K562 (cell line): ENCODE measurements around the gene DPAGT1. TPM values are rescaled to one million over a fixed set of nuclear protein-coding genes. Genes with fewer than 3 reads are reported as not detected.

ENCODE experiments used
- CBX1 ChIP-seq: sonication (generic); IDR thresholded peaks from 2 replicates; pipeline ENCODE4 v1.6.1; 2016; ENCODE audit warnings: antibody characterized with exemption, low read depth, mild to moderate bottlenecking
- CBX2 ChIP-seq: fragments of 200-600 bp; sonication (generic); IDR thresholded peaks from one replicate; pipeline ENCODE4 v1.6.1; 2012; ENCODE audit warnings: mild to moderate bottlenecking, low read length, inconsistent platforms; ENCODE audit not compliant: insufficient read depth, poor library complexity, severe bottlenecking
- CSDE1 ChIP-seq, 2 experiments: fragments of 450-650 bp; IDR thresholded peaks; 2 replicates each; pipeline ENCODE4 v1.6.1; 2016; ENCODE audit warnings: mild to moderate bottlenecking in 1 of 2
- KAT7 ChIP-seq: sonication (generic); formaldehyde crosslinking; IDR thresholded peaks from 2 replicates; pipeline ENCODE4 v1.8.0; 2022; ENCODE audit warnings: missing genetic modification reagents, mild to moderate bottlenecking, borderline replicate concordance
- KDM5B ChIP-seq: fragments of 200-600 bp; sonication (generic); IDR thresholded peaks from 2 replicates; pipeline ENCODE4 v1.6.1; 2012; ENCODE audit warnings: low read depth, mild to moderate bottlenecking, moderate library complexity, low read length, control low read depth, inconsistent platforms; ENCODE audit not compliant: insufficient replicate concordance
- NR2F6 ChIP-seq: fragments of 450-650 bp; formaldehyde crosslinking; IDR thresholded peaks from 2 replicates; pipeline ENCODE4 v1.4.0; 2020; ENCODE audit warnings: mild to moderate bottlenecking
- POLR2H ChIP-seq: IDR thresholded peaks from 2 replicates; pipeline ENCODE4 v1.6.1; 2016; ENCODE audit warnings: missing genetic modification characterization, low read depth, mild to moderate bottlenecking, control low read depth, missing compliant biosample characterization, moderate library complexity
- POLR3A ChIP-seq: IDR thresholded peaks from 2 replicates; pipeline ENCODE4 v1.6.1; 2011; ENCODE audit warnings: borderline replicate concordance, mild to moderate bottlenecking, moderate library complexity; ENCODE audit not compliant: insufficient read length, insufficient read depth; ENCODE audit errors: extremely low read depth
- SETDB1 ChIP-seq: IDR thresholded peaks from one replicate; pipeline ENCODE4 v1.6.1; 2012; ENCODE audit warnings: low read length, control low read depth, inconsistent platforms
- SNIP1 ChIP-seq: fragments of 450-650 bp; IDR thresholded peaks from 2 replicates; pipeline ENCODE4 v1.7.1; 2017; ENCODE audit warnings: low read depth, mild to moderate bottlenecking
- ZFP30 ChIP-seq: fragments of 250-450 bp; sonication (Bioruptor Pico); IDR thresholded peaks from 2 replicates; pipeline ENCODE4 v1.8.0; 2022; ENCODE audit warnings: moderate library complexity, mild to moderate bottlenecking, inconsistent platforms, borderline replicate concordance
- ZKSCAN8 ChIP-seq: fragments of 200-800 bp; sonication (Bioruptor generic); IDR thresholded peaks from 2 replicates; pipeline ENCODE4 v1.6.1; 2016; ENCODE audit warnings: missing genetic modification characterization, missing compliant biosample characterization
- ZNF121 ChIP-seq: sonication (generic); formaldehyde crosslinking; conservative IDR thresholded peaks from 2 replicates; pipeline ENCODE4 v1.8.0; 2022; ENCODE audit warnings: missing genetic modification reagents
- ZNF3 ChIP-seq: fragments of 250-450 bp; sonication (Bioruptor Pico); IDR thresholded peaks from 2 replicates; pipeline ENCODE4 v1.5.0; 2021; ENCODE audit warnings: mild to moderate bottlenecking, moderate library complexity
- ZNF75A ChIP-seq: fragments of 450-650 bp; formaldehyde crosslinking; IDR thresholded peaks from 2 replicates; pipeline ENCODE4 v1.4.0; 2020; ENCODE audit warnings: mild to moderate bottlenecking
- ZNF79 ChIP-seq: fragments of 250-450 bp; sonication (Bioruptor Pico); IDR thresholded peaks from 2 replicates; pipeline ENCODE4 v1.4.0; 2020; ENCODE audit warnings: low read depth, mild to moderate bottlenecking, moderate library complexity
- polyA plus RNA-seq, 8 experiments: library from polyadenylated mRNA; depleted of rRNA in 4 of 8; stranded (reverse) in 5 of 8; unstranded in 3 of 8; fragments of >200 nt; fragmentation: Nextera tagmentation in 2 of 8; fragmentation: Illumina TruSeq in 1 of 8; extraction: Ambion mirVana in 2 of 8; extraction: Trizol in 1 of 8; gene quantifications; 2 replicates each; pipeline versions ENCODE4 v1.2.1 to v1.2.3, GENCODE V29; 2011 to 2014; ENCODE audit warnings: inconsistent platforms in 1 of 8, missing spikeins in 1 of 8
- total RNA-seq, 7 experiments: library from RNA; depleted of rRNA in 6 of 7; stranded (reverse); fragments of >200 nt in 6 of 7; fragmentation: Illumina TruSeq in 2 of 7; extraction: Trizol in 2 of 7; gene quantifications; 2 replicates each; pipeline versions ENCODE4 v1.2.1 to v1.2.3, GENCODE V29; 2011 to 2021; ENCODE audit warnings: low replicate concordance in 1 of 7
- TF ChIP-seq, protein P1 (sequence below), 2 experiments: fragments of 450-650 bp in 1 of 2; IDR thresholded peaks; 2 replicates each; pipeline ENCODE4 v1.6.1; 2011 to 2017; ENCODE audit warnings: low read depth in 2 of 2, antibody characterized with exemption in 1 of 2, borderline replicate concordance in 1 of 2, low read length in 1 of 2, mild to moderate bottlenecking in 1 of 2, mixed read lengths in 1 of 2; ENCODE audit not compliant: control insufficient read depth in 1 of 2
- TF ChIP-seq, protein P2 (sequence below): fragments of 450-650 bp; IDR thresholded peaks from 2 replicates; pipeline ENCODE4 v1.7.0; 2016; ENCODE audit warnings: borderline replicate concordance
- TF ChIP-seq, protein P3 (sequence below), 2 experiments: fragments of 450-650 bp in 1 of 2; sonication (generic) in 1 of 2; formaldehyde crosslinking in 1 of 2; IDR thresholded peaks in 1 of 2; conservative IDR thresholded peaks in 1 of 2; 2 replicates each; pipeline versions ENCODE4 v1.6.1 to v1.8.1; 2016 to 2023; ENCODE audit warnings: mild to moderate bottlenecking in 2 of 2, moderate library complexity in 2 of 2, inconsistent platforms in 1 of 2, missing genetic modification reagents in 1 of 2

DPAGT1 gene
- total and polyA plus RNA-seq, 9 of the 15 experiments (the other 6 are each of a cell fraction or from before 2014, with no cell fraction given): 29.9 to 135 (median 85.0) TPM

DNA sequence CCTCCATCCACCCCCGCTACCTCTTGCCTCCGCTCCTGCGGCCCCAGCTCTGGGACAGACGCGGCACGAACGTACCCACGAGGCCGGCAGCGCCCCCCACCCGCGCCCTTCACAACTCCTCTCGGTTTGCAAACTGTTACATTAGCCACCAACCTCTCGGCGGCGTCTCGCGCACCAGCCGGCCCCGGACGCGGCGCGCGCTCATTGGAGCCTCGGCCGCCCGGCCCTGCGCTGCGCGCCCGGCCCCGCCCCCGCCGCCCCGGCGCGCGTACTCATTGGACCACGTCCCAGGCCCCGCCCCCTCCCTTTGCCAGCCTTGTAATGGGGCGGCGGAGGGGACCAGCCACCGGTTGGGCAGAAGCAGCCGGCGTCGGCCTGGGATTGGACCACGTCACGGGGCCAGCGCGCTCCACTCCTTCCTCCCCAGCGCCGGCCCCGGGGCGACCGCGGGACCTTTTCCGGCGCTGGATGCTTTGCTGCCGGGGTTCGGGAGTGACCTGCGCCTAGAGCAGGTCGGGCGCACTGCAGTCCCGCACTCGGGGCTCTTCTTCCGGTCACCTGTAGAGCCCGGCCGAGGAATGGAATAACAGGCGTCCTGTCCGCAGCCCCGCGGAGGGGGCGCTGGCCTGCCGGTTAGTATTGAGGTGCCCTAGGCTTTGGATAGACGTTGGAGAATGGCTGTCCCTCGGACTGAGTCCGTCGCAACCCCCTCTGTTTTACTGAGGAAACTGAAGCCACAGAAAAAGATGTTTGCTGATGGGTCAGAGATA is 44.5 kb downstream of the DPAGT1 start, which contains the start of gene HYOU1 (continued):
- TF ChIP-seq, protein P1, sequence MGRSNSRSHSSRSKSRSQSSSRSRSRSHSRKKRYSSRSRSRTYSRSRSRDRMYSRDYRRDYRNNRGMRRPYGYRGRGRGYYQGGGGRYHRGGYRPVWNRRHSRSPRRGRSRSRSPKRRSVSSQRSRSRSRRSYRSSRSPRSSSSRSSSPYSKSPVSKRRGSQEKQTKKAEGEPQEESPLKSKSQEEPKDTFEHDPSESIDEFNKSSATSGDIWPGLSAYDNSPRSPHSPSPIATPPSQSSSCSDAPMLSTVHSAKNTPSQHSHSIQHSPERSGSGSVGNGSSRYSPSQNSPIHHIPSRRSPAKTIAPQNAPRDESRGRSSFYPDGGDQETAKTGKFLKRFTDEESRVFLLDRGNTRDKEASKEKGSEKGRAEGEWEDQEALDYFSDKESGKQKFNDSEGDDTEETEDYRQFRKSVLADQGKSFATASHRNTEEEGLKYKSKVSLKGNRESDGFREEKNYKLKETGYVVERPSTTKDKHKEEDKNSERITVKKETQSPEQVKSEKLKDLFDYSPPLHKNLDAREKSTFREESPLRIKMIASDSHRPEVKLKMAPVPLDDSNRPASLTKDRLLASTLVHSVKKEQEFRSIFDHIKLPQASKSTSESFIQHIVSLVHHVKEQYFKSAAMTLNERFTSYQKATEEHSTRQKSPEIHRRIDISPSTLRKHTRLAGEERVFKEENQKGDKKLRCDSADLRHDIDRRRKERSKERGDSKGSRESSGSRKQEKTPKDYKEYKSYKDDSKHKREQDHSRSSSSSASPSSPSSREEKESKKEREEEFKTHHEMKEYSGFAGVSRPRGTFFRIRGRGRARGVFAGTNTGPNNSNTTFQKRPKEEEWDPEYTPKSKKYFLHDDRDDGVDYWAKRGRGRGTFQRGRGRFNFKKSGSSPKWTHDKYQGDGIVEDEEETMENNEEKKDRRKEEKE (IDR thresholded peaks at IDR 0.05; ENCODE audit: borderline replicate concordance in 1 of 2, control insufficient read depth in 1 of 2, low read depth in 2 of 2, low read length in 1 of 2): no peak
- TF ChIP-seq SETDB1 (no peak), CBX1 (no peak), ZKSCAN8 (no peak), CBX2 (no peak), CSDE1 (IDR thresholded peaks at IDR 0.05) (no peak), POLR3A (no peak), ZFP30 (CRISPR knock-in tag) (no peak), SNIP1 (no peak), KDM5B (peak; percentile 85), ZNF75A (CRISPR knock-in tag) (no peak), ZNF79 (CRISPR knock-in tag) (no peak), ZNF121 (CRISPR knock-in tag) (no peak), KAT7 (CRISPR knock-in tag) (no peak; the same call in 1 of the 2 replicates), NR2F6 (CRISPR knock-in tag) (no peak), POLR2H (tag) (peak; percentile 88), ZNF3 (no peak)
- TF ChIP-seq, protein P2, sequence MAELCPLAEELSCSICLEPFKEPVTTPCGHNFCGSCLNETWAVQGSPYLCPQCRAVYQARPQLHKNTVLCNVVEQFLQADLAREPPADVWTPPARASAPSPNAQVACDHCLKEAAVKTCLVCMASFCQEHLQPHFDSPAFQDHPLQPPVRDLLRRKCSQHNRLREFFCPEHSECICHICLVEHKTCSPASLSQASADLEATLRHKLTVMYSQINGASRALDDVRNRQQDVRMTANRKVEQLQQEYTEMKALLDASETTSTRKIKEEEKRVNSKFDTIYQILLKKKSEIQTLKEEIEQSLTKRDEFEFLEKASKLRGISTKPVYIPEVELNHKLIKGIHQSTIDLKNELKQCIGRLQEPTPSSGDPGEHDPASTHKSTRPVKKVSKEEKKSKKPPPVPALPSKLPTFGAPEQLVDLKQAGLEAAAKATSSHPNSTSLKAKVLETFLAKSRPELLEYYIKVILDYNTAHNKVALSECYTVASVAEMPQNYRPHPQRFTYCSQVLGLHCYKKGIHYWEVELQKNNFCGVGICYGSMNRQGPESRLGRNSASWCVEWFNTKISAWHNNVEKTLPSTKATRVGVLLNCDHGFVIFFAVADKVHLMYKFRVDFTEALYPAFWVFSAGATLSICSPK: no peak
- TF ChIP-seq, protein P3, sequence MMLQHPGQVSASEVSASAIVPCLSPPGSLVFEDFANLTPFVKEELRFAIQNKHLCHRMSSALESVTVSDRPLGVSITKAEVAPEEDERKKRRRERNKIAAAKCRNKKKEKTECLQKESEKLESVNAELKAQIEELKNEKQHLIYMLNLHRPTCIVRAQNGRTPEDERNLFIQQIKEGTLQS (IDR thresholded peaks at IDR 0.05): no peak
- TF ChIP-seq, protein P3 (CRISPR knock-in tag; conservative IDR thresholded peaks at IDR 0.05): no peak
